Right renal pelvis (tissue), 4 donors: Measurements from ENCODE around the gene CNKSR1. TPM values are rescaled to one million over a fixed set of nuclear protein-coding genes. Genes with fewer than 3 reads are reported as not detected.
A peak's percentile ranks its signal among the peaks of the same experiment; 100 is the strongest.
"Not testable (repeated sequence)": the region's sequence is repeated elsewhere in the genome, so short reads cannot be mapped to it uniquely, and the experiment has no call there.

ENCODE experiments used
- DNase-seq, 4 donors: peaks; one replicate each; pipeline ENCODE4 v3.0.0-alpha.2; 2013; ENCODE audit warnings: low read depth in 4 of 4, low spot score in 3 of 4, missing footprints in 1 of 4
- polyA plus RNA-seq, 4 donors: library from polyadenylated mRNA; unstranded; fragments of 120-200 nt; gene quantifications; one replicate each; pipeline ENCODE4 v1.2.1, GENCODE V29; 2013; ENCODE audit not compliant: insufficient read length in 4 of 4

CNKSR1 gene
- polyA plus RNA-seq, 4 donors: 10.7 to 16.2 (median 14.0) TPM

GRCh38 chr1:26220199-26220912, 43.1 kb downstream of the CNKSR1 start:
- DNase-seq: no peak

GRCh38 chr1:26221094-26221493, 43.8 kb downstream of the CNKSR1 start:
- no peak for DNase-seq

- DNase-seq: no peak
These were observed 47.3 kb downstream of the CNKSR1 start for GRCh38 chr1:26224606-26225005.

- DNase-seq: peak in 2 of 4 donors; percentile 40 to 47
These were observed 47.9 kb downstream of the CNKSR1 start for GRCh38 chr1:26225033-26225831.

- DNase-seq: not testable (repeated sequence)
These were observed 53.4 kb downstream of the CNKSR1 start for GRCh38 chr1:26230682-26231081.

GRCh38 chr1:26233903-26234643, 56.8 kb downstream of the CNKSR1 start, which contains the start of gene CEP85:
TSS of gene CEP85 (plus strand) at chr1:26234200. CDS start at chr1:26239784, 5,584 bp downstream.
- DNase-seq: peak; percentile 92 to 98 (median 94)

- DNase-seq: peak in 3 of 4 donors; percentile 13 to 31 (median 26)
These were observed 57.5 kb downstream of the CNKSR1 start for GRCh38 chr1:26234644-26235370.

GRCh38 chr1:26237230-26237966, 60.1 kb downstream of the CNKSR1 start:
- no peak for DNase-seq

Other genes starting within 250 kb of the CNKSR1 start
- gene PAFAH2, start 179.4 kb upstream of the CNKSR1 start, polyA plus RNA-seq: 10 to 100 TPM; 17.1 to 22.2 (median 19.1) TPM
- gene EXTL1, start 155.7 kb upstream of the CNKSR1 start, polyA plus RNA-seq: 1 to 10 TPM; 1.0 to 1.7 (median 1.4) TPM
- gene SLC30A2, start 131.4 kb upstream of the CNKSR1 start, polyA plus RNA-seq: 1 to 10 TPM; 3.1 to 6.8 (median 4.8) TPM
- gene TRIM63, start 109.9 kb upstream of the CNKSR1 start, polyA plus RNA-seq: under 1 TPM; 0.51 to 0.86 (median 0.77) TPM
- 10 to 100 TPM; 17.9 to 23.1 (median 22.2) TPM for gene PDIK1L, start 65.7 kb upstream of the CNKSR1 start, polyA plus RNA-seq
- 1 to 10 TPM; 1.2 to 1.7 (median 1.3) TPM for gene FAM110D, start 18.4 kb upstream of the CNKSR1 start, polyA plus RNA-seq
- gene C1orf232, start 8.5 kb upstream of the CNKSR1 start, polyA plus RNA-seq: under 1 TPM in 1 of 4 donors, not detected in 3; 0.17 TPM
- gene ZNF593, start 7.6 kb upstream of the CNKSR1 start, polyA plus RNA-seq: 10 to 100 TPM; 11.4 to 29.1 (median 14.6) TPM
- 1 to 10 TPM in 2 of 4 donors, under 1 TPM in 2; 0.61 to 1.3 (median 1.1) TPM for gene ZNF593OS, start 5.7 kb upstream of the CNKSR1 start, polyA plus RNA-seq
- gene CATSPER4, start 13.1 kb downstream of the CNKSR1 start, polyA plus RNA-seq: under 1 TPM in 1 of 4 donors, not detected in 3; 0.08 TPM
- 10 to 100 TPM; 13.4 to 17.1 (median 15.9) TPM for gene CEP85, start 56.7 kb downstream of the CNKSR1 start, polyA plus RNA-seq
- gene SH3BGRL3, start 102.6 kb downstream of the CNKSR1 start, polyA plus RNA-seq: 100 to 1,000 TPM in 3 of 4 donors, 10 to 100 TPM in 1; 99.2 to 120 (median 108) TPM
- 10 to 100 TPM; 36.2 to 48.0 (median 38.8) TPM for gene UBXN11, start 129.1 kb downstream of the CNKSR1 start, polyA plus RNA-seq
- gene CD52, start 140.5 kb downstream of the CNKSR1 start, polyA plus RNA-seq: 1 to 10 TPM; 1.7 to 8.7 (median 4.8) TPM
- 1 to 10 TPM in 1 of 4 donors, under 1 TPM in 3; 0.31 to 1.6 (median 0.83) TPM for gene CRYBG2, start 176.6 kb downstream of the CNKSR1 start, polyA plus RNA-seq
- under 1 TPM in 1 of 4 donors, not detected in 3; 0.06 TPM for gene ZNF683, start 195.3 kb downstream of the CNKSR1 start, polyA plus RNA-seq
- gene LIN28A, start 233.3 kb downstream of the CNKSR1 start, polyA plus RNA-seq: under 1 TPM; 0.04 to 0.09 (median 0.06) TPM